Sigmoid colon (tissue), 4 donors: ENCODE data around the gene PEPD.

ENCODE experiments used
- POLR2A ChIP-seq, 2 donors: fragments of 450-650 bp; IDR thresholded peaks; one replicate each; pipeline ENCODE4 v1.6.1; 2016; ENCODE audit warnings: antibody characterized with exemption in 2 of 2, mild to moderate bottlenecking in 2 of 2, moderate library complexity in 2 of 2
- POLR2AphosphoS5 ChIP-seq, 4 donors: sonication (generic); formaldehyde crosslinking; IDR thresholded peaks; one replicate each; pipeline ENCODE4 v1.6.1; 2017; ENCODE audit warnings: antibody characterized with exemption in 4 of 4
- TF ChIP-seq, protein P1 (sequence below), 4 experiments: fragments of 450-650 bp in 3 of 4; fragments of 200-600 bp in 1 of 4; IDR thresholded peaks; one replicate each; pipeline ENCODE4 v1.5.1; 2016 to 2019; ENCODE audit warnings: antibody characterized with exemption in 4 of 4, mild to moderate bottlenecking in 3 of 4, moderate library complexity in 2 of 4

DNA sequence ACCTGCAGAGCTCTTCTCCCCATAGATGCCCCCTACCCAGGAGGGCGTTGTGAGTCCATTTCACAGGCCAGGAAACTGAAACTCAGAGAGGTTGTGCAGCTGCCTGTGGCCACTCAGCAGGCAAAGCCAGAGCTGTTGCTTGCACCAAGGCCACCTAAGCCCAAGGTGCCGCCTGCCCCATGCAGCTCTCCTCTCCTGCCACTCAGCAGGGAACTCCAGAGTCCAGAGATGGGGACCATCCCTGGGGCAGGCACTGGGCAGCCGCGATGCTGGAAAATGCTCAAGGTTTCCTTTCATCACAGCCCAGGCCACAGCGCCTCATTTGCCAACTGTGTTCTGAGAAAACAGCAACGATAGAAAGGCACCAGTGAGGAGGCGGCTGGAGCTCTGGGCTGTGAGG lies 41.0 kb upstream of the PEPD start:
- no peak for TF ChIP-seq POLR2AphosphoS5 (IDR thresholded peaks at IDR 0.05)
- TF ChIP-seq, protein P1, sequence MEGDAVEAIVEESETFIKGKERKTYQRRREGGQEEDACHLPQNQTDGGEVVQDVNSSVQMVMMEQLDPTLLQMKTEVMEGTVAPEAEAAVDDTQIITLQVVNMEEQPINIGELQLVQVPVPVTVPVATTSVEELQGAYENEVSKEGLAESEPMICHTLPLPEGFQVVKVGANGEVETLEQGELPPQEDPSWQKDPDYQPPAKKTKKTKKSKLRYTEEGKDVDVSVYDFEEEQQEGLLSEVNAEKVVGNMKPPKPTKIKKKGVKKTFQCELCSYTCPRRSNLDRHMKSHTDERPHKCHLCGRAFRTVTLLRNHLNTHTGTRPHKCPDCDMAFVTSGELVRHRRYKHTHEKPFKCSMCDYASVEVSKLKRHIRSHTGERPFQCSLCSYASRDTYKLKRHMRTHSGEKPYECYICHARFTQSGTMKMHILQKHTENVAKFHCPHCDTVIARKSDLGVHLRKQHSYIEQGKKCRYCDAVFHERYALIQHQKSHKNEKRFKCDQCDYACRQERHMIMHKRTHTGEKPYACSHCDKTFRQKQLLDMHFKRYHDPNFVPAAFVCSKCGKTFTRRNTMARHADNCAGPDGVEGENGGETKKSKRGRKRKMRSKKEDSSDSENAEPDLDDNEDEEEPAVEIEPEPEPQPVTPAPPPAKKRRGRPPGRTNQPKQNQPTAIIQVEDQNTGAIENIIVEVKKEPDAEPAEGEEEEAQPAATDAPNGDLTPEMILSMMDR (IDR thresholded peaks at IDR 0.05): no peak
- no peak for TF ChIP-seq POLR2A (IDR thresholded peaks at IDR 0.05)
